DND-41 (cell line): ENCODE data around the gene STAP2.
A peak's percentile ranks its signal among the peaks of the same experiment; 100 is the strongest.

Experiments used
- ATAC-seq: fragments of 200-7000 bp; cut with Tn5 transposase; 3 replicates; pipeline ENCODE4 v1.9.1; 2021; ENCODE audit warnings: low read depth; ENCODE audit not compliant: insufficient read depth
- DNase-seq: peaks from one replicate; pipeline ENCODE4 v3.0.0-alpha.2; 2020
- H2AFZ ChIP-seq: 2 replicates; pipeline ENCODE4 v1.6.0; 2012; ENCODE audit warnings: low read depth, low read length
- H3K27ac ChIP-seq: 2 replicates; pipeline ENCODE4 v1.5.1; 2012; ENCODE audit warnings: low read length, inconsistent platforms
- H3K27me3 ChIP-seq: fragments of 200-600 bp; sonication (generic); 2 replicates; pipeline ENCODE4 v1.6.0; 2012; ENCODE audit warnings: low read length, mild to moderate bottlenecking, inconsistent platforms; ENCODE audit not compliant: insufficient read depth, poor library complexity
- H3K36me3 ChIP-seq: 2 replicates; pipeline ENCODE4 v1.5.1; 2012; ENCODE audit warnings: low read length, inconsistent platforms; ENCODE audit not compliant: insufficient read depth
- H3K4me1 ChIP-seq: 2 replicates; pipeline ENCODE4 v1.5.1; 2012; ENCODE audit warnings: mild to moderate bottlenecking, low read length; ENCODE audit not compliant: insufficient read depth
- H3K4me2 ChIP-seq: 2 replicates; pipeline ENCODE4 v1.6.0; 2012; ENCODE audit warnings: mild to moderate bottlenecking, moderate library complexity, low read length, inconsistent platforms; ENCODE audit not compliant: insufficient read depth
- H3K4me3 ChIP-seq, 2 experiments: fragments of 200-600 bp in 1 of 2; shearing (Covaris generic) in 1 of 2; 2 replicates each; pipeline ENCODE4 v1.5.1; 2012 to 2016; ENCODE audit warnings: inconsistent platforms in 2 of 2, low read length in 2 of 2, mild to moderate bottlenecking in 2 of 2, low read depth in 1 of 2, moderate library complexity in 1 of 2
- H3K79me2 ChIP-seq: 2 replicates; pipeline ENCODE4 v1.6.0; 2012; ENCODE audit warnings: low read length, inconsistent platforms; ENCODE audit not compliant: insufficient read depth
- H3K9ac ChIP-seq: 2 replicates; pipeline ENCODE4 v1.6.0; 2012; ENCODE audit warnings: low read depth, mild to moderate bottlenecking, inconsistent platforms, low read length, moderate library complexity
- H3K9me3 ChIP-seq: 2 replicates; pipeline ENCODE4 v1.5.1; 2012; ENCODE audit warnings: low read length, moderate library complexity, mild to moderate bottlenecking, inconsistent platforms; ENCODE audit not compliant: insufficient read depth, severe bottlenecking
- H4K20me1 ChIP-seq: 2 replicates; pipeline ENCODE4 v1.6.0; 2012; ENCODE audit warnings: low read length; ENCODE audit not compliant: insufficient read depth
- EZH2 ChIP-seq: IDR thresholded peaks from 3 replicates; pipeline ENCODE4 v1.6.1; 2012; ENCODE audit warnings: borderline replicate concordance, low read depth, mild to moderate bottlenecking, moderate library complexity, low read length, inconsistent platforms; ENCODE audit not compliant: severe bottlenecking
- TF ChIP-seq, protein P1 (sequence below): IDR thresholded peaks from 2 replicates; pipeline ENCODE4 v1.5.1; 2012; ENCODE audit warnings: borderline replicate concordance, low read length, moderate library complexity, mild to moderate bottlenecking; ENCODE audit not compliant: poor library complexity, severe bottlenecking; ENCODE audit errors: extremely low read depth

Gene STAP2

DNA sequence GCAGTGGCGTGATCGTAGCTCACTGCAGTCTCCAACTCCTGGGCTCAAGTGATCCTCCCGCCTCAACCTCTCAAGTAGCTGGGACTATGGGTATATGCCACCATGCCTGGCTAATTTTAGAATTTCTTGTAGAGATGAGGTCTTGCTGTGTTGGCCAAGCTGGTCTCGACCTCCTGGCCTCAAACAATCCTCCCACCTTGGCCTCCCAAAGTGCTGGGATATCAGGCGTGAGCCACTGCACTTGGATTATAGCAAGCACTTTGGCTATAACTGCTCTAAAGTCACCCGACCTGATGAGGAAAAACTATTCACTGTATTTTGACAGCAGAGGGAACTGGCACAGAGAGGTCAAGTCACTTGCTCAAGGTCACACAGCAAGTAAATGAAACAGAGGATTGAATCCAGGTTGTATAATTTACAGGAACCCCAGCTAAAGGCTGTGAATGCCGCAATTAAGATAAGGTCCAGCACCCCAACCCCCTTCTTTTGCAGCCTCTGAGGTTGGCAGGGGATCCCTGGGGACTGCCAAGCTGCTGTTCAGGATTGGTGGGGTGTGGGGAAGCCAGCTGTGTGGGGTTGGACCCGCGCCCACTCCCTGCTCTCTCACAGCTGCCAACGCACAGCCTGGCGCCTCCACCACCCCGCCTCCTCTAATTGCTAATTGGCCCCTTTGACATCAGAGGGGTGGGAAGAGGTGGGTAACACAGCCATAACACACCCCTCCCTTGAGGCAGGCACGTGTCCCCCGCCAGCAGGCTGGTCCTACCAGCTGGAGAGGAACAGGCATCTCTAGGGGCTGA, 42.5 kb downstream of the STAP2 start:
- H2AFZ ChIP-seq, result no peak overlapping the region
- no peaks in the 10 kb centered on the region for H3K79me2 ChIP-seq

DNA sequence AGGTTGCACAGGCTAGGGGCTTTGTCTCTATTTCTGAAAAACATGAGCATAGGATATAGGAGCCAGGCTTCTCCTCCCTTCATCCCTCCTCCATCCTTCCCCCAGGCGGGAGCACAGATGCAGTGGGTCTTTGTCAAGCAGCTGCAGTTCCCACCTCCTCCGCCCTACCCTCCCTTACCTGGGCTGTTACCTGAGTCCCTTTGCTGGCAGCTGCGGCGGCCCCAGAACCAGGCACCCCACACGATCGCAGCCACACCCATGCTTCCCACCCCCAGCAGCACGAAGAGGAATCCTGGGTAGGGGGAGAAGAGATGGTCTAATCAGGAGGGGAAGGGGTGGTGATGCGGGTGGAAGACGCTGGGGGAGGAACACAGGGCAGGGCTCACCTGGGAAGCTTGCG, 44.2 kb downstream of the STAP2 start:
- H3K36me3 ChIP-seq, result no peaks in the 10 kb centered on the region
- 0 out of 2 replicates have a peak, but pooled peaks cover 6% of the 10 kb centered on the region for H4K20me1 ChIP-seq
- no peak overlapping the region for H3K27ac ChIP-seq
- ATAC-seq (no peak), DNase-seq (no peak)
- H3K4me1 ChIP-seq, result peaks cover 14% of the 10 kb centered on the region
- H3K4me3 ChIP-seq, result no peak overlapping the region
- no peak overlapping the region for H3K9ac ChIP-seq
- H3K9me3 ChIP-seq, result no peaks in the 10 kb centered on the region
- no peak overlapping the region for H2AFZ ChIP-seq
- H3K4me2 ChIP-seq, result no peak overlapping the region
- H3K79me2 ChIP-seq, result no peaks in the 10 kb centered on the region
- H3K27me3 ChIP-seq, result no peaks in the 10 kb centered on the region
- no peak for TF ChIP-seq EZH2
- TF ChIP-seq, protein P1, sequence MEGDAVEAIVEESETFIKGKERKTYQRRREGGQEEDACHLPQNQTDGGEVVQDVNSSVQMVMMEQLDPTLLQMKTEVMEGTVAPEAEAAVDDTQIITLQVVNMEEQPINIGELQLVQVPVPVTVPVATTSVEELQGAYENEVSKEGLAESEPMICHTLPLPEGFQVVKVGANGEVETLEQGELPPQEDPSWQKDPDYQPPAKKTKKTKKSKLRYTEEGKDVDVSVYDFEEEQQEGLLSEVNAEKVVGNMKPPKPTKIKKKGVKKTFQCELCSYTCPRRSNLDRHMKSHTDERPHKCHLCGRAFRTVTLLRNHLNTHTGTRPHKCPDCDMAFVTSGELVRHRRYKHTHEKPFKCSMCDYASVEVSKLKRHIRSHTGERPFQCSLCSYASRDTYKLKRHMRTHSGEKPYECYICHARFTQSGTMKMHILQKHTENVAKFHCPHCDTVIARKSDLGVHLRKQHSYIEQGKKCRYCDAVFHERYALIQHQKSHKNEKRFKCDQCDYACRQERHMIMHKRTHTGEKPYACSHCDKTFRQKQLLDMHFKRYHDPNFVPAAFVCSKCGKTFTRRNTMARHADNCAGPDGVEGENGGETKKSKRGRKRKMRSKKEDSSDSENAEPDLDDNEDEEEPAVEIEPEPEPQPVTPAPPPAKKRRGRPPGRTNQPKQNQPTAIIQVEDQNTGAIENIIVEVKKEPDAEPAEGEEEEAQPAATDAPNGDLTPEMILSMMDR, result no peak

More for the DNA sequence above, 42.5 kb downstream of the STAP2 start:
- Histone ChIP-seq H3K27ac (no peak overlapping the region), H3K4me1 (peaks cover 14% of the 10 kb centered on the region), H3K9ac (no peak overlapping the region), H4K20me1 (0 out of 2 replicates have a peak, but pooled peaks cover 6% of the 10 kb centered on the region), H3K4me2 (no peak overlapping the region), H3K4me3 (no peak overlapping the region), H3K27me3 (no peaks in the 10 kb centered on the region), H3K9me3 (no peaks in the 10 kb centered on the region), H3K36me3 (no peaks in the 10 kb centered on the region)
- ATAC-seq (peak; percentile 97), DNase-seq (peak; percentile 84)
- TF ChIP-seq EZH2, result no peak
- TF ChIP-seq, protein P1, result no peak

DNA sequence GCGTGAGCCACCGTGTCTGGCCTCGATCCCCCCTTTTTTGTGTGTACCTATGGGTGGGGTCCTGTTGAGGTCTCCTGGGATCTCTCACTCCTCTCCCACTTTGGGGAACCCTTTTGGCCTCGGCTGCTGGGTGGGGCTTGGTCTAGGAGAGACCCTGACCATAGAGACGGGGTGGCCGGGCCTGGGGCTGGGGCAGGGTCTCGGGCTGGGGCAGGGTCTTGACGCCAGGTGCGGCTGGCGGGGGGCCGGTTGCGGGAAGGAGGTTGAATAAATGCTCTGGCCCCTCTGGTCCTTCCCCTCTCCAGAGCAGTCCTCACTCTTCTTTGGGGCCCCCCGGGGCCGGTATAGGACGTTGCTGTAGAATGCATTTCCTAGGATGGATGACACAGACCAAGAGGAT, 46.1 kb downstream of the STAP2 start:
- DNase-seq, result no peak
- Histone ChIP-seq H3K27me3 (no peaks in the 10 kb centered on the region), H3K79me2 (no peaks in the 10 kb centered on the region), H3K36me3 (no peaks in the 10 kb centered on the region), H2AFZ (no peak overlapping the region), H4K20me1 (0 out of 2 replicates have a peak, but pooled peaks cover 6% of the 10 kb centered on the region), H3K4me1 (peaks cover 14% of the 10 kb centered on the region), H3K27ac (no peak overlapping the region), H3K9me3 (no peaks in the 10 kb centered on the region), H3K4me3 (no peak overlapping the region), H3K9ac (no peak overlapping the region), H3K4me2 (no peak overlapping the region)
- TF ChIP-seq EZH2, result no peak
- TF ChIP-seq, protein P1, result no peak
- no peak for ATAC-seq
